Nephron (organoid): ENCODE measurements around the gene GOLGA6B.
"Not testable (repeated sequence)": the region's sequence is repeated elsewhere in the genome, so short reads cannot be mapped to it uniquely, and the experiment has no call there.

Experiments
- H3K27ac Mint-ChIP-seq, 3 experiments: 2 replicates each; pipeline ENCODE4 v1.8.0; 2020; ENCODE audit warnings: mixed read lengths in 3 of 3, mild to moderate bottlenecking in 2 of 3, moderate library complexity in 1 of 3
- H3K27me3 Mint-ChIP-seq: 2 replicates; pipeline ENCODE4 v1.8.0; 2021; ENCODE audit warnings: low read depth, mild to moderate bottlenecking, moderate library complexity, mixed read lengths
- H3K36me3 Mint-ChIP-seq: 2 replicates; pipeline ENCODE4 v1.8.0; 2020; ENCODE audit warnings: low read depth, mixed read lengths
- H3K4me1 Mint-ChIP-seq: 2 replicates; pipeline ENCODE4 v1.8.0; 2020; ENCODE audit warnings: mixed read lengths
- H3K4me3 Mint-ChIP-seq, 3 experiments: 2 replicates each; pipeline ENCODE4 v1.8.0; 2020; ENCODE audit warnings: mild to moderate bottlenecking in 3 of 3, mixed read lengths in 3 of 3, moderate library complexity in 2 of 3
- H3K9me3 Mint-ChIP-seq: 2 replicates; pipeline ENCODE4 v1.8.0; 2020; ENCODE audit warnings: mixed read lengths
- CTCF ChIP-seq, 3 experiments: fragments of 200-600 bp; sonication (generic); IDR thresholded peaks; one replicate each; pipeline ENCODE4 v1.5.0; 2021; ENCODE audit warnings: antibody characterized with exemption in 3 of 3; ENCODE audit not compliant: unreplicated experiment in 3 of 3

GOLGA6B gene

GRCh38 chr15:72654397-72654796 is at the start of gene GOLGA6B:
GOLGA6B (plus strand) TSS chr15:72654697; CDS start chr15:72654738, 41 bp downstream.
- not testable (repeated sequence) for H3K27me3 Mint-ChIP-seq, H3K36me3 Mint-ChIP-seq, H3K4me1 Mint-ChIP-seq, H3K9me3 Mint-ChIP-seq, H3K27ac Mint-ChIP-seq, H3K4me3 Mint-ChIP-seq

GRCh38 chr15:72604794-72605193 is 49.7 kb upstream of the GOLGA6B start:
- Mint-ChIP-seq H3K27ac (no peak overlapping the region), H3K4me1 (no peaks in the 10 kb centered on the region), H3K27me3 (no peaks in the 10 kb centered on the region), H3K36me3 (no peaks in the 10 kb centered on the region), H3K9me3 (no peaks in the 10 kb centered on the region), H3K4me3 (no peak overlapping the region)
- no peak for TF ChIP-seq CTCF (IDR thresholded peaks at IDR 0.05; ENCODE audit: unreplicated experiment in 3 of 3)

- not testable (repeated sequence) for H3K36me3 Mint-ChIP-seq, H3K9me3 Mint-ChIP-seq, H3K4me1 Mint-ChIP-seq, H3K4me3 Mint-ChIP-seq, H3K27ac Mint-ChIP-seq, H3K27me3 Mint-ChIP-seq
These were observed 46.4 kb upstream of the GOLGA6B start for GRCh38 chr15:72608084-72608483.

GRCh38 chr15:72609862-72610261 is 44.6 kb upstream of the GOLGA6B start:
- H3K4me1 Mint-ChIP-seq, result no peaks in the 10 kb centered on the region
- H3K36me3 Mint-ChIP-seq, result no peaks in the 10 kb centered on the region
- no peak overlapping the region for H3K27ac Mint-ChIP-seq
- no peak for TF ChIP-seq CTCF (IDR thresholded peaks at IDR 0.05; ENCODE audit: unreplicated experiment in 3 of 3)
- no peaks in the 10 kb centered on the region for H3K9me3 Mint-ChIP-seq
- H3K4me3 Mint-ChIP-seq, result no peak overlapping the region
- no peaks in the 10 kb centered on the region for H3K27me3 Mint-ChIP-seq

- not testable (repeated sequence) for H3K4me1 Mint-ChIP-seq, H3K27me3 Mint-ChIP-seq, H3K27ac Mint-ChIP-seq
These were observed 42.2 kb upstream of the GOLGA6B start for GRCh38 chr15:72612324-72612723.

GRCh38 chr15:72614810-72615532 is 39.5 kb upstream of the GOLGA6B start:
- H3K27ac Mint-ChIP-seq, result no peak overlapping the region
- H3K9me3 Mint-ChIP-seq, result no peaks in the 10 kb centered on the region
- H3K4me1 Mint-ChIP-seq, result no peaks in the 10 kb centered on the region
- H3K4me3 Mint-ChIP-seq, result no peak overlapping the region
- TF ChIP-seq CTCF (IDR thresholded peaks at IDR 0.05; ENCODE audit: unreplicated experiment in 3 of 3), result no peak
- no peaks in the 10 kb centered on the region for H3K27me3 Mint-ChIP-seq
- no peaks in the 10 kb centered on the region for H3K36me3 Mint-ChIP-seq

More at GRCh38 chr15:72612324-72612723, 42.2 kb upstream of the GOLGA6B start:
- H3K36me3 Mint-ChIP-seq, H3K9me3 Mint-ChIP-seq, H3K4me3 Mint-ChIP-seq: not testable (repeated sequence)

- not testable (repeated sequence) for H3K27me3 Mint-ChIP-seq, H3K4me1 Mint-ChIP-seq, H3K27ac Mint-ChIP-seq, H3K36me3 Mint-ChIP-seq, H3K4me3 Mint-ChIP-seq, H3K9me3 Mint-ChIP-seq
These were observed 38.8 kb upstream of the GOLGA6B start for GRCh38 chr15:72615533-72616233.
